ENCODE data around the gene SLC25A52. TPM values are rescaled to one million over a fixed set of nuclear protein-coding genes. Genes with fewer than 3 reads are reported as not detected.

SLC25A52 gene
- total RNA-seq, 1 experiment from 2014 or later = not detected

Other genes with a start within 250 kb of the SLC25A52 start
- not detected in 2 replicates for gene TTR, start 169.0 kb downstream of the SLC25A52 start, total RNA-seq (2014; rRNA removed; shearing (Covaris generic))
- 5.8 and 6.0 TPM in 2 replicates for gene B4GALT6, start 76.3 kb downstream of the SLC25A52 start, total RNA-seq (2014; rRNA removed; shearing (Covaris generic))
- gene TRAPPC8, start 182.2 kb upstream of the SLC25A52 start, total RNA-seq (2014; rRNA removed; shearing (Covaris generic)) = 19.3 and 23.2 TPM in 2 replicates